Coronary artery (tissue), 2 donors: ENCODE measurements around the gene TGM2.
A peak's percentile ranks its signal among the peaks of the same experiment; 100 is the strongest.
"Not testable (repeated sequence)": the region's sequence is repeated elsewhere in the genome, so short reads cannot be mapped to it uniquely, and the experiment has no call there.

Source experiments
- DNase-seq: peaks from one replicate; pipeline ENCODE4 v3.0.0-alpha.2; 2017; ENCODE audit warnings: low spot score
- H3K27ac ChIP-seq, 2 donors: fragments of 200-600 bp; sonication (generic); one replicate each; pipeline ENCODE4 v1.5.1; 2016 to 2019
- H3K4me3 ChIP-seq: fragments of 200-600 bp; sonication (generic); 2 replicates; pipeline ENCODE4 v1.5.1; 2016; ENCODE audit warnings: mild to moderate bottlenecking, moderate library complexity
- CTCF ChIP-seq: fragments of 200-600 bp; sonication (generic); IDR thresholded peaks from one replicate; pipeline ENCODE4 v1.5.1; 2019; ENCODE audit warnings: antibody characterized with exemption

The TGM2 gene

GRCh38 chr20:38109591-38110524 lies 55.2 kb downstream of the TGM2 start:
- no peak for TF ChIP-seq CTCF
- peak overlapping the region; percentile 77 to 92 for H3K27ac ChIP-seq
- peak; percentile 90 for DNase-seq
- no peak overlapping the region for H3K4me3 ChIP-seq

- TF ChIP-seq CTCF = no peak
- peak overlapping the region; percentile 77 to 92 for H3K27ac ChIP-seq
- no peak overlapping the region for H3K4me3 ChIP-seq
- DNase-seq = no peak
Measured at GRCh38 chr20:38108986-38109541, 56.0 kb downstream of the TGM2 start.

- H3K4me3 ChIP-seq = no peak overlapping the region
- no peak for TF ChIP-seq CTCF
- peak overlapping the region; percentile 77 to 92 for H3K27ac ChIP-seq
- DNase-seq = no peak
Measured at GRCh38 chr20:38108438-38108985, 56.6 kb downstream of the TGM2 start.

- not testable (repeated sequence) for H3K4me3 ChIP-seq, DNase-seq
- H3K27ac ChIP-seq = peak overlapping the region; percentile 72 to 77
Measured at GRCh38 chr20:38107916-38108315, 57.2 kb downstream of the TGM2 start.

- DNase-seq, H3K4me3 ChIP-seq, H3K27ac ChIP-seq: not testable (repeated sequence)
Measured at GRCh38 chr20:38107386-38107785, 57.7 kb downstream of the TGM2 start.

- TF ChIP-seq CTCF = no peak
- no peak for DNase-seq
Measured at GRCh38 chr20:38106461-38106860, 58.6 kb downstream of the TGM2 start.

GRCh38 chr20:38104285-38104684 lies 60.8 kb downstream of the TGM2 start:
- H3K4me3 ChIP-seq = no peak overlapping the region
- no peak for TF ChIP-seq CTCF
- H3K27ac ChIP-seq = no peak overlapping the region
- DNase-seq = no peak

More at GRCh38 chr20:38106461-38106860, 58.6 kb downstream of the TGM2 start:
- Histone ChIP-seq H3K4me3 (no peak overlapping the region), H3K27ac (peak overlapping the region in 1 of 2 donors; percentile 8)

- not testable (repeated sequence) for DNase-seq, H3K4me3 ChIP-seq
- H3K27ac ChIP-seq = peak overlapping the region in 1 of 2 donors; percentile 16
Measured at GRCh38 chr20:38102206-38102605, 62.9 kb downstream of the TGM2 start.
